CD4-positive, alpha-beta T cell treated with Interferon gamma for 1 hour (primary cell): ENCODE data around the gene ZFHX2.

Experiments used
- DNase-seq: peaks from one replicate; pipeline ENCODE4 v3.0.0-alpha.2; 2020

The ZFHX2 gene

DNA sequence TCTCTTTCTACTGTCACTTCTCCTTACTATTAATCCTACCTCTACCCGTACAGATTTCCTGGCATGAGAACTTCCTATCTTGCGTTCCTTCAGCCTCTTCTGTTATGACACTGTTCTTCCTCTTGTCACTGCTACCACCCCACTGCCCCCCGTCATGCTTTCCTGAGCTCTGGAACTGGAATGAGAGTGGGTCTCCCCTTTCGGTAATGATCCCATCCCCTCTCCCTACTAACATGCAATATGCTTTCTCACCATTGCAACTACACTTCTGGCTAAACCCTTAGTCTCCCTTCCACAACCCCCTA, 20.9 kb upstream of the ZFHX2 start:
- DNase-seq, result no peak

DNA sequence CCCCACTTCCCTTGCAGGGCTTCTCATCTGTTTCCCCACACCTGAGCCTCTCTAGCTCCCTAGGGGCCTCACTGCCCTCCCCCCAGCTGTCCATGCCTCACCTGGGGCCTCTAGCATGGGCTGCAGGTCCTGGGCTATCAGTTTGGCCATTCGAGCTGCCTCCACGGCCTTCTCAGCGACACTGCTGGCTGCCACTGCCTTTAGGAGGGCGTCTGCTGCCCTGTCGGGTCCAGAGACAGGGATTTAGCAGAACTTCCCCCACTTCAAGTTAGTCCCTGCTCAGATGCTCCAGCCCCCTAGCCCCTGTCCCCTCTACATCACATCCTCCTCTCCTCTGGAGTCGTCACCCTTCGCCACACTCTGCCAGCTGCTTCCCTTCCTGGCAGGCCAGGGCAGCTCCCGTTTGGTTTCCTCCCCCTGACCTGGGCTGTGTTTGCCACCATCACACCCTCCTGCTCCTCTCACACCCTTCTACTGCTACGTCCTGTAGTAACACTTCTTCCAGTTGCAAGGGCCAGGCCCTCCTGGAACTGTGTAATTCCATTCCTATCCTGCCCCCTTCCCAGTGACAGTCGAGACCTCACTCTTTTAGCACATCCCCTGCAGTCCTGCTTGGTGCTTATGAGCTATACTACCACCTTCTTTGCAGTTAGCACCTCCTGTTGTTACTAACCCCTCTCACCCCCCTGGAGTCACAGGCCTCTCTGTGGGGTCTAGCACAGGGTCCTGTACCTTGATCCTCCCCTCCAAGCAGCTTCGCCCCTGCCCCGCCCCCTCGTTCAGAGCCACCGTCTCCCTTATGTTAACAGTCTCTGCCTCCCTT, 20.3 kb upstream of the ZFHX2 start:
- DNase-seq, result no peak

DNA sequence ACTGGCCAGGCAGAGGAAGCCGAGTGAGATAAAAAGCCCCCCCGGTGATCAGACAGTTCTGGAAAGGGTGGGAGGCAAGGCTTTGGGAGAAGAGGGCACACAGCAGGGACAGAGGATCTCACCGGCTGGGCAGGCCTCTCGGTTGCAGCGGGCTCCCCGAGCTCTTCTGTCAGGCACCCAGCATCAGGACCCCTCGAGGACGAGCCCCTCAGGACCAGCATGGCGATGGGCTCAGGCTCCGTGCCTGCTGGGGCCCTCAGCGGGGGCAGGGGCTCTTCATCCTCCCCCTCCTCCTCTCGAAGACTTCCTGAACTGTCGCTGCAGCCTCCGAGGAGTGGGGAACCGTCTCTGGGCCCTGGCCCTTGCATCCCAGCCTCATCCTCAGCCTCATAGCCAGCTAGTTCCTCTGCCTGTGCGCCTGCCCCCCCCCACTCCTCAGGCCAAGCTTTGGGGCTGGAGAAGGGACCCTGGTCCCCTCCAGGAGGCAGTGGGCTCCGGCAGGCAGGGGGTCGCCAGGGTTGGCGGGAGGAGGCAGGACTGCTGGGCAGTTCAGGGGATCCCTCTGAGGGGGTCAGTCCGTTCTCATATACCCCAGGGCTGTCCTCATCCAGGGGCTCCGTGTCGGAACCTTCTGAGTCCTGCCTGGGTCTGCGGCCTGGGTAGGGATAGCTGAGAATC, 19.4 kb upstream of the ZFHX2 start:
- no peak for DNase-seq

DNA sequence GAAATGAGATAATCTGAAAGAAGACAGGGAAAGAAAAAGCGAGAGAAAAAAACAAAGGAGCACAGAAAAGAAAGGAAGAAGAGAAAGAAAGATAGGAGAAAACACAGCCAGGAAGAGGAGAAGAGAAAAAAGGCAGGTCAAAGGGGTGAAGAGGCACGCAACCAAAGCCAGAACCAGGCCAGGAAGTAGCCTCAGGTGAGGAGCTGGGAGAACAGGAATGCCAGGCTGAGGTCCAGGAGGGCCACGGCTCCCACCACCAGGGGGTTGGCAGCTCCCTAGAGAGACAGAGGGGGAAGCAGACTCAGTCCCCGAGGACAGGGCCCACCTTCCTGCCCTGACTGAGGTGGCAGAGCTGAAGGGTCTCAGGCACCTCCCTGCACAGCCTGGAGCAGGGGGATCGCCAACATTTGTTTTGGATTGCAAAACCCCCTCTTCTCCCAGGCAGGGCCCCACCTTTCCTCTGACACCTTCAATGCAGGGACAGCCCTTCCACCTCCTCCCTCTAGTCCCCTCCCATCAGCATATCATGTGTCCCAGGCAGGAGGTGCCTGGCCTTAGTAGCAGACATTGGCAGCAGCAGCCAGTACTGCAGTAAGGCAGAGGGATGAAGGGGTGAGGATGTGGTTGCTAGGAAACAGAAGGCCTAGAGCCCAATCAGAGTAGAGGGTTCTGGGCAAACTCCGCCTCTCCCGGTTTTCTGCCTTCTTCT, 18.0 kb upstream of the ZFHX2 start:
- no peak for DNase-seq

DNA sequence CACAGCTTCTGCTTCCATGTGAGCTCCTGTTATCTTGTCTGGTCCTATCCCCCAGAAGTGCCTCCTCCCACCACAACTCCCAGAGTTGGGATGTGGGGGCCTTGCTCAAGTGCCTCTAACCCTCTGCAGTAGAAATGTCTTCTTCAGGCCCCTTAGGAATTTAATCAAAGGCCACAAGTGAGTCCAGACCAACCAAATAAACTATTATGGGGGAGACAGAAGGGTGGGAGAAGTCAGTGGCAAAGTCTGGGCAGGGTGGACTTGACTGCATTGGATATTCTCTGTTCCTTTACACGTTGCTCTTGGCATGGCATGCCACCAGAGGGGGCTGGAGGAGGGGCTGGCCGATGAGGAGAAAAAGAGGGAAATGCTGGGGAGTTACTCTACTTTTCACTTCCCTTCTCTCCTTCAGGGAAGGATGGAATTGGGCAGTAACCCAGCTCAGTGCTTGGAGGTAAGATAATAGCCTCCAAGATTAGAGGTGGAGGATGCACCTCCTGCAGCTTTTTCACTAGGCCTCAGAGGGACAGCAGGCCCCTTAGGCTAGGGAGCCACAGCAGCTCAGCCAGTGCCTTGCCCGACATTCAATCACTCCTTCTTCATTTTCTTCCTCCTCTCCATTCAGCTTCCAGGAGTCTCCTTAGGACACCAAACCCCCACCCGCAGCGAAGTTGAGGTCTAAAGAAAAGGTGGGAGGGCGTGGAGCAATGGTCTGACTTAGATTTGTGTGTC, 17.2 kb upstream of the ZFHX2 start:
- DNase-seq, result peak; percentile 23

DNA sequence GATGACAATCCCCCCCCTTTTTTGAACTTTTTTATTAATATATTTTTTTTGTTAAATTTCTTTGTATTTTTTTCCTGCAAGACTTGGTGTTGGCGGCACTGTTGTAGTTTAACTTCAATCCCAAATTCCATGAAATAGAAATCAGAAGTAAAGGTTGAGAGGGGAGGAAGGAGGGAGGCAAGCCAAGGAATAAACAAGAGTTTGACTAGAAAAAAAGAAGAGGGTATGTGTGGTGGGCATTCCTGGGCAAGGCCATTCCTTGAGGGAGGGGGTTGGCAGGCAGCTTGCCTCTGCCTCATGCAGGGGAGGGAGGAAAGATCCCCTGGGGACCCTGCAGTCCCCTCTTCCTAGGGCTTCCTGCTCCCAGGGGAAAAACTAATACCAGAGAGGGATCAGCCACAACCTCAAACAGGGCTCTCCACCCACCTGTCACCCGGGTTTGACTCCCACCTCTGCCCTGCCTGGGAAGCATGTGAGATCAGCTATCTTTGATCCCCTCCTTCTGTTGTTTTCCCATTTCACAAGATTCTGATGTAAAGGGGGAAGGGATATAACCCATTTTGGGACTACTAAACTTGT, 16.5 kb upstream of the ZFHX2 start:
- DNase-seq, result no peak

DNA sequence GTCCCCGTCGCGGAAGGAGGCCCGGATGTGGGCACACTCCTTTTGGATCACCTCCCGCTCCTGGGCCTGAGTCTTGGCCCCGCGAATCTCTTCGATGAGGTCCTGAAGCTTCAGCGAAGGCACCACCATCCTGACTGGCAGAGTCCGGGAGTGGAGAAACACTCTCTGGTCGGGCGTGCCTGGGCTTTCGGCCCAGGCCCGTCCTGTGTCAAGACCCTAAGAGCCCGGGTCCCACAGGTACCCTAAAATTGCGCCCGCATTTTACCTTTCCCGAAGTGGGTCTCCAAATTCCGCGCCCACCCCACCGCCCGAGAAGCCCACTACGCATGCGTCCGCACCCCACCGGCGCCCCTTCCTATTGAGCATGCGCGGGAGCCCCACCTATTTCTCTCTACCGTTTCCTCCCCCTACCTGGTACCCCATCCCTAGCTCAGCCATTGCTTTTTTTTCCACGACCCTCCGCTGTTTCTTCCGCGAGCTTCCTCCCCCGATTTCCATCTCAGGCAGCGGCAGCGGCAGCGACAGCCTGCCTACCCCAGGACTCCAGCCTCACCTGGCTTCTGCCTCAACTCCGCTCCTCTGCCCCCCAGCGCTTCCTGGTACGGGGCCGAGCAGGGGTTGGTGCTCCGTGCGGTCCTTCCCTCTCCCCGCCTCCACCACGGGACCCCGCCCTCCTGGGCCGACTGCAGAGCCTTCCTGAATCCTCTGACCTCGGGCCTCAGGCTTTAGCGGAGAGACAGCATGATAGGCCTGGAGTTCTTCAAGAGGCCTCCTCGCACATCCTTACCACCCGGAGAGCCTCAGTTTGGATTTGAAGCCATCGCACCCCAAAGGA, 15.8 kb upstream of the ZFHX2 start, which contains the start of gene AP1G2:
Gene AP1G2 (minus strand): TSS at position 606 of the 835 bp plus-strand sequence. CDS start 477 bp downstream, at position 129.
- peak; percentile 85 for DNase-seq

DNA sequence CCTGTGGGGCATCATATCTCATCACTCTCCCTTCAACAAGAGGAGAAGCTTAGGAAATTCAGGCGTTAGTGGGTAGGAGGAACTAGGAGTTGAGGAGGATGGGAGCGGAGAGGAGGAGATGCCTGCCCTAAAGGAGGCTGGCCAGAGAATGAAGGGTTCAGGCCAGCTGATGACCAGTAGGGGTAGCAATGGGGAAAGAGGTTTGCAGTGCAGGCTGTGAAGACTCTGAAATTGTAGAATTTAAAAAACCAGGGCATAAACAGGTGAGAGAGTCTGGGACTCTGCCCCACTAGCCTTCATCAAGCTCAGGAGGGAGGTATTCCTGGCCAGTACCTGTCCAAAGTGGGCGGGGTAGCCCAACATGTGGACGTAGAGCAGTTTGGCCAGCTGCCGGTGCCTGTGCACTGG, 15.2 kb upstream of the ZFHX2 start:
- DNase-seq, result no peak

DNA sequence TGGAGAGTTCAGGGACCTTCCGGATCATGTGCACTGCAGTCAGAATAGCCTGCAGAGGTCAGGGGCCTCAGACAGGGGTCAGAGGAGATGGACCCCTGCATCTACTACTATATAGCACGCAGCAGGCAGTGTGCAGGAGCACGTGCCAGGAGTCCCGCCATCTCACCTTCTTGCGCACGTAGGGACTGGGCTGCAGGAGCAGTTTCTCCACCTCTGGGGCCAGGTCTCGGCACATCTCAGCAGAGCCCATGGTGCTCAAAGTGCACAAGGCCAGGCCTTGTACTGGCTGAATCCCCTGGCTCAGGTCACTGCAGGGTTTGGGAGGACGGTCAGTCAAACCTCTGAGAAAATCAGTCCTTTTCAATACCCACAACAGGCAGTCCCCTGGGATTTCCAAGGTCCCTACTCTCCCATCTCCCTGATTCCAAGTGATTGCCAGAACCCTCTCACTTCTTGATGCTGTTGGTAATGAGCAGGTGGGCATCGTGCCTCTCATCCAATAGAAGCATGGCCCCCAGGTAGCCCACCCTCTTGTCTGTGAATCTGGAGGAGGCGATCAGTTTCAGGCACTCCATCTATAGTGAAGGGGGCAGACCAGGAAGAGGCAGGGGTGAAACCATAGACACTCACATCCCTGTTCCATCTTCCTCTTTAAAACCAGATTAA, 14.7 kb upstream of the ZFHX2 start:
- no peak for DNase-seq

DNA sequence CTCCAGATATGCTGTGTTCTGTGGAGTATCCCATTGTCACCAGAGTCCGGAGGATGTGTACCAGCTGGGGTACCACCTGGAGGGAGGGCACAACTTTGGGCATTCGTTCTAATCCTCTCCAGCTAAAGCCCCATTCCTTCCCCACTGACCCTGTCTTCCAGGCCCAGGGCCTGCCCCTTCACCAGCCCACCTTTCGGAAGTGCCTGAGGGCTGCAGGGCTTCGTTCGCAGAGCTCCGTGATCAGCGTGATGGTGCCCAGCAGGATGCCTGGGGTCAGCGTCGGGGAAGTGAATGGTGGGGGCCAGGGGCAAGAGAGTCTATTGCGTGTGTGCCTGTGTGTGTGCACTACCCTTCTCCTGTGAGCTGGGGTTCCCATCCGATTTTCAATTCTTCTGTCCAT, 14.1 kb upstream of the ZFHX2 start:
- no peak for DNase-seq

DNA sequence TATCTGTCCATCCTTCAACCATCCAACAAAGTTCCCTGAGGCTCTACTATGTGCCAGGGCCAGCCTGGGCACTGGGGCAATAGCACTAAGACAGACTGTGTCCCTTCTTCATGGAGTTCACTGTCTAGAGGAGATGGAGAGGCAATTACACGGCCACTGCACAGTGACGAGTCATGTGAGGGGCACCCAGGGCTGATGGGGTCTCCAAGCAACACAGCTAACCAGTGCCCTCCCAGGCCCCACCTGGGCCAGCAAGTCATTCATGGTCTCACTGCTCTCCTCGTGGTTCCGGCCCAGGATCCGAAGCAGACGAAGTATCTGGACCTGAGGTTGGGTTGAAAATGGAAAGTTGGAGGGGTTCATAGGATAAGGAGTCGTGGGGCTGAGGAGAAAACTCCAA, 13.3 kb upstream of the ZFHX2 start:
- no peak for DNase-seq

DNA sequence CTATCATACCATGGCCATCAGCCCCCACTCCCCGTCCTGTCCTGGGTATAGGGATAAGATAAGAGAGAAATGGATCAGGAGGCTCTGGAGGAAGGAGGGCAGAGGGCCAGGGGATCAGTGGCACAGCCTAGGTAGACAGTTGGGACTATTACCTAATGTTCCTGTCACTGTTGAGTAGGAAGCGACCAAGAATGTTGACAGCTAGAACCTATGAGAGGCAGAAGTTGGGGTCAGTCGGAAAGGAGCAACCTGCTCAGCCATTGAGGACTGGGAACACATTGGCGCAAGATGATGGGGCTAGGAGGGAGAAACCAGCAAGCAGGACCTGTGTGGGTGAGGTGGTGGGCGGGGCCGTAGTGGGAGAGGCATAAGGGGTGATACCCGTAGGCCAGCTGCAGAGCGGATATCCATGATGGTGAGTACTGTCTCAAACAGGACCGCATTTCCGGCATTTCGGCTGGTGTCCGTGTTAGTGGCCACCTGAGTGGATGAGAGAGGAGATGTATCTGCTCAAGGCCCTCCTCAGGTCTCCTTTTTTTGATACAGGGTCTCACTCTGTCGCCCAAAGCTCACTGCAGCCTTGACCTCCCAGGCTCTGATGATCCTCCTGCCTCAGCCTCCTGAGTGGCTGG, 12.7 kb upstream of the ZFHX2 start:
- DNase-seq, result no peak

DNA sequence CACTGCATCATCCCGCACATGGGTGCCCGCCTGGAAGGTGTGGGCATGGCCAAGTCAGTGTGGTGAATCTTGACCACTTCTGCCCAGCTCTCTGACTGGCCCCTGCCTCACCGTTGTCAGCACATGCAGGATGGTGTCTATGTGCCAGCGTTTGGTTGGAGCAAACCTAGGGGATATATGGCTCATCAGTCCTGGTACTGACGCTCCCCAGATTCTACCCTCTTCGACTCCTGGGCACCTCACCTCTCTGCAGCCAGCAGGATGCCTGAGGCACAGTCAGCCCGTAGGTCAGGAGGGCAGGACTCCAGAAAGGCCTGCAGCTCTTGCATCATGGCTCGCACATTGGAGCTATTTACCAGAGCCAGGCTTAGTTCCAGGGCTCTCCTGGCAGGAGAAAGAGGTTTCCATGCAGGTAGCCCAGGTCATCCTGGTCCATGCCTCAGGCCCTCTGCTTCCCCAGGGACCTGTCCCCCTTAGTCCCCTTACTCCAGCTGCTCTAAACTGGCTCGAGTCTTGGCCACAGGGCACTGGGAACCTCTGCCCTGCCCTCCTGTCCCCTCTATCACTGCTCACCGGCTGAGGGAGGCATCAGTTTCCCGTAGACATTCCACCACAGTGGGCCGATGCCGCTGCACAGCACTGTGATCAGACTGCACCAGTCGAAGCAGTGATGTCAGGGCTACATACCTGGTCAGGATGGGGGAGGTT, 12.1 kb upstream of the ZFHX2 start:
- DNase-seq, result no peak

DNA sequence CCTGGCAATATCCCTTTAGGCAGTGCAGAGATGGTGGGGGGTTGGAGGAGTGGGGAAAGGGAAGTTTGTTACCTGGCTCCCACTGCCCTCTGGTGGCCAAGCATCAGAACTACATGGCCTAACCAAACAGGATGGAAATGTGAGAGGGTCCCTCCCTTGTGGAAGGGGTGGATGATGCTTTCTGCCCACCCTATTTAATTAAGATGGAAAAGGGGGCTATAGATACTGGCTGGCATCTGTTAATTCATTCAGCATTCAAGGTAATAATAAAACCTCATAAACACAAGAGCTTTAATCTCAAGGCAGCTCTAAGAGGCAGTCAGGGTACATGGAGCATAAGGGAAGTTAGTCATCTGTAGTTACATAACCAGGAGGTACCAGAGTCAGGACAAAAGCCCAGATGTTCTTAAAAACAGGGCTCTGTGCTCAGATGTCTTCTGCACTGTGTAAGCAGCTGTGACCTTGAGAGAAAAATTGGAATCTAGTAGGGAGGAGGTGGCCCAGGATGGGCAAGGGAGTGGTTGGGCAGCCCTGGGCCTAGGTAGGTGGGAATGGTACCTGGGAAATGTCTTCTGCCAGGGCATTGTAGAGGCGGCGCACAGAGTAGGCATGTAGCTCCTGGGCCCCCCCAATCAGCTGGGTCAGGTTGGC, 11.4 kb upstream of the ZFHX2 start:
- DNase-seq, result peak; percentile 41

DNA sequence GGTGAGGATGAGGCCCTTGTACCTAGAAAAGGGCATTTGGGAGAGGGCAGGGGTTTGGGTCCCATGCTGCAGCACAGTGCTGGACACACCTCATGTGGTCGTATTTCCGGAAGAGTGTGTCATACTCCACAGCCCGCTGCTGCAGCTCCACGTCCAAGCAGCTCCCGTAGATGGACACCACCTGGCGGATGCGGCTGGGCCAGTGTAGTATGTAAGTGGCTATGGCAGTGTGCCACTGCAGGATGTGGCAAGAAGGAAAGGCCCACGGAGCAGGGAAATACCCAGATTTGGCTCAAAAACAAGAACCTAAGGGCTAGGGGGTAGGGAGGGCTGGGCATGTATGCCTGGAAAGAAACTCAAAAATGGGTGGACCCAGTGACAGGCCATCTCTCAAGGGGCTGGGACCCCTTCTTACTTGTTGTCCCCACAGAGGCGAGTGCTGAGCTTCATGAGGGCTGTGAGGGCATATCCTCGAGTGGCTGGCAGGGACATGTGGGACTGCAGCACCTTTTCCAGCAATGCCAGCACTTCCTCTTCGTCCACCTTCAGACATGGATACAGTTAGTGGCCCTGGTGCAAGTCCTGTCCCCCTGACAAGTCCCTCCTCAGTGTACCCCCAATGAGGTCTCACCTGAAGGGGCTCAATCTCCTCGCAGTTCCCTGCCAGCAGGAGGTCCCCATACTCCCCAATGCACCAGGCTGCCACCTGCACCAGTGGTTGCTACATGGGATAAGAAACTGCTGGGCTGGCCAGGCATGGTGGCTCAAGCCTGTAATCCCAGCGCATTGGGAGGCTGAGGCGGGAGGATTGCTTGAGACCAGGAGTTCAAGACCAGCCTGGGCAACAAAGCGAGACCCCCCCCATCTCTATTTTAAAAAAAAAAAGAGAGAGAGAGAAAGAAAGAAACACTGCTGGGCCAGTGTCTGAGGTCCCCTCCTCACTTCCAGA, 10.6 kb upstream of the ZFHX2 start:
- DNase-seq, result no peak

DNA sequence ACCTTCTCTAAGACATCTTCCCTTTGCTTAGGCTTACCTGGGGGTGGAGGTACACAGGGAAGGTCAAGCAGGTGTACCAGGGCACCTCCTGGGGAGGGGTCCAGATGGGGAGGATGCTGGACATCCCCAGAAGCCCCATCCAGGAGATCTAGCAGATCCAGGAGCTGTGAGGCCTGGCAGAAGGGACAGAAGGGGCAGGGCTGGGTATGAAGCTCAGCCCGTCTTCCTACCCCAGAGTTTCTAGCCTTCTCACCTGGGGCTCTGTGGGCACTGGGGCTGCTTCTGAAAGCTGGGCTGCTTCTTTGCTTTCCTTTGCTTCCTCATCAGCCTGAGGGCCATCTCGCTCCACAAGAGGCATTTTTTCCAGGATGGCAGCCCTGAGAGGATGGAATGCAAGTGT, 9.7 kb upstream of the ZFHX2 start:
- DNase-seq, result no peak

DNA sequence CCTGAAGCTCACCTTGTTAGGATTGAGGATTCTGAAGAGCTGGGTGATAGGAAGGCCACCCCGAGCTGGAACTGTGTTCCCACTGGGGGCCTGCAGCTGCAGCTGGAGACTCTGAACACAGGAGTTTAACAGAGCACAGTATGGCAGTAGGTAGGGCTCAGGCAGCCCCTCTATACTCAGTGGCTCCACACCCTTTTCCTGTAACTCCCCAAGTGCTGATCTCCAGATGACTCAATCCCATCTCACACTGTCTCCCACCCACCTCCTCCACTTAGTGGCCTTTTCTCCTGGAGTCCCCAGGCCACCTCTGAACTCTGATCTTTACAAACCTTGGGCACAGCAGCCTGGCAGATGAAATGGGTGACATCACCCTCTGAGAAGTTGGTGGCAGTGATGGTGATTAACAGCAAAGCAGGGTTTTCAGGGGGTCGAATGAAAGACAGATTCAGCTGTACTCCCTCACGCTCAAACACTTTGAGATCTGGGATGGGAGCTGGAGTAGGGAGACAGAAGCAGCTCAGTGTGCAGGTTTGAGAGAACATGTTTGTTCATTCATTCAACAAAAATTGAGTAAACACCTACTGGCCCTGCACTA, 8.5 kb upstream of the ZFHX2 start:
- no peak for DNase-seq
